ENCODE results near the gene CD52. TPM values are rescaled to one million over a fixed set of nuclear protein-coding genes. Genes with fewer than 3 reads are reported as not detected.

Gene CD52
- total RNA-seq, 1 experiment from 2014 or later, result 1.6 TPM

DNA sequence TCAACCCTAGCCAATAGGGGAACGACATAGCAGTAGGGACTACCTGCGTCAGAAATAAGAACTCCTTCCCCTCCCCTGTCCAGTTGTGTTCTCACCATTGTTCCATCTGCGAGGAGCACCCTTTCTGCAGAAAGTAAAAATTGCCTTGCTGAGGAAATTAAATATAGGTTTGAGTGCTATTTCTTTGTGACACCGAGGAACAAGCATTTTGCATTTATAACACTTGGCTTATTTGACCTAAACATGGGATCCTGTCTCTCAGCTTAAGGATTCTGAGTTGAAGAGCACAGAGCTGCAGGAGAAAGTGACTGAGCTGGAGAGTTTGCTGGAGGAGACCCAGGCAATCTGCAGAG lies 48.6 kb upstream of the CD52 start:
- intact Hi-C loops (cut with micrococcal nuclease; ENCODE audit: unreplicated experiment), result no loop called here
- no peaks in the 10 kb centered on the region for H3K4me1 ChIP-seq (ENCODE audit: control insufficient read depth, insufficient read depth, low read length)
- H3K27me3 ChIP-seq (ENCODE audit: control insufficient read depth, insufficient read depth, low read length), result no peaks in the 10 kb centered on the region
- no peak overlapping the region for H3K27ac ChIP-seq (ENCODE audit: low read length)
- CTCF ChIA-PET, result interaction anchor here (0.6 kb wide), 1 partner anchor 148 kb away, joined by 6 read pairs; no protein-coding TSS in a partner anchor
- BruUV-seq (replicated peaks), result no TSS peak
- DNase-seq (ENCODE audit: low read depth, low spot score) (no peak), ATAC-seq (no peak)
- peaks cover 7% of the 10 kb centered on the region; the same call in 1 of the 2 replicates for H3K9me3 ChIP-seq (ENCODE audit: control insufficient read depth, insufficient read depth, low read depth, low read length)
- H3K4me3 ChIP-seq (ENCODE audit: low read depth in 2 of 2, low read length in 2 of 2), result no peak overlapping the region
- TF ChIP-seq, protein P1, sequence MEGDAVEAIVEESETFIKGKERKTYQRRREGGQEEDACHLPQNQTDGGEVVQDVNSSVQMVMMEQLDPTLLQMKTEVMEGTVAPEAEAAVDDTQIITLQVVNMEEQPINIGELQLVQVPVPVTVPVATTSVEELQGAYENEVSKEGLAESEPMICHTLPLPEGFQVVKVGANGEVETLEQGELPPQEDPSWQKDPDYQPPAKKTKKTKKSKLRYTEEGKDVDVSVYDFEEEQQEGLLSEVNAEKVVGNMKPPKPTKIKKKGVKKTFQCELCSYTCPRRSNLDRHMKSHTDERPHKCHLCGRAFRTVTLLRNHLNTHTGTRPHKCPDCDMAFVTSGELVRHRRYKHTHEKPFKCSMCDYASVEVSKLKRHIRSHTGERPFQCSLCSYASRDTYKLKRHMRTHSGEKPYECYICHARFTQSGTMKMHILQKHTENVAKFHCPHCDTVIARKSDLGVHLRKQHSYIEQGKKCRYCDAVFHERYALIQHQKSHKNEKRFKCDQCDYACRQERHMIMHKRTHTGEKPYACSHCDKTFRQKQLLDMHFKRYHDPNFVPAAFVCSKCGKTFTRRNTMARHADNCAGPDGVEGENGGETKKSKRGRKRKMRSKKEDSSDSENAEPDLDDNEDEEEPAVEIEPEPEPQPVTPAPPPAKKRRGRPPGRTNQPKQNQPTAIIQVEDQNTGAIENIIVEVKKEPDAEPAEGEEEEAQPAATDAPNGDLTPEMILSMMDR (IDR thresholded peaks at IDR 0.05), result no peak
- TF ChIP-seq, protein P2, sequence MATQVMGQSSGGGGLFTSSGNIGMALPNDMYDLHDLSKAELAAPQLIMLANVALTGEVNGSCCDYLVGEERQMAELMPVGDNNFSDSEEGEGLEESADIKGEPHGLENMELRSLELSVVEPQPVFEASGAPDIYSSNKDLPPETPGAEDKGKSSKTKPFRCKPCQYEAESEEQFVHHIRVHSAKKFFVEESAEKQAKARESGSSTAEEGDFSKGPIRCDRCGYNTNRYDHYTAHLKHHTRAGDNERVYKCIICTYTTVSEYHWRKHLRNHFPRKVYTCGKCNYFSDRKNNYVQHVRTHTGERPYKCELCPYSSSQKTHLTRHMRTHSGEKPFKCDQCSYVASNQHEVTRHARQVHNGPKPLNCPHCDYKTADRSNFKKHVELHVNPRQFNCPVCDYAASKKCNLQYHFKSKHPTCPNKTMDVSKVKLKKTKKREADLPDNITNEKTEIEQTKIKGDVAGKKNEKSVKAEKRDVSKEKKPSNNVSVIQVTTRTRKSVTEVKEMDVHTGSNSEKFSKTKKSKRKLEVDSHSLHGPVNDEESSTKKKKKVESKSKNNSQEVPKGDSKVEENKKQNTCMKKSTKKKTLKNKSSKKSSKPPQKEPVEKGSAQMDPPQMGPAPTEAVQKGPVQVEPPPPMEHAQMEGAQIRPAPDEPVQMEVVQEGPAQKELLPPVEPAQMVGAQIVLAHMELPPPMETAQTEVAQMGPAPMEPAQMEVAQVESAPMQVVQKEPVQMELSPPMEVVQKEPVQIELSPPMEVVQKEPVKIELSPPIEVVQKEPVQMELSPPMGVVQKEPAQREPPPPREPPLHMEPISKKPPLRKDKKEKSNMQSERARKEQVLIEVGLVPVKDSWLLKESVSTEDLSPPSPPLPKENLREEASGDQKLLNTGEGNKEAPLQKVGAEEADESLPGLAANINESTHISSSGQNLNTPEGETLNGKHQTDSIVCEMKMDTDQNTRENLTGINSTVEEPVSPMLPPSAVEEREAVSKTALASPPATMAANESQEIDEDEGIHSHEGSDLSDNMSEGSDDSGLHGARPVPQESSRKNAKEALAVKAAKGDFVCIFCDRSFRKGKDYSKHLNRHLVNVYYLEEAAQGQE (IDR thresholded peaks at IDR 0.05; ENCODE audit: insufficient read depth in 1 of 2, low read depth in 2 of 2, low read length in 1 of 2), result no peak
- TF ChIP-seq TCF7L2 (IDR thresholded peaks at IDR 0.05; ENCODE audit: low read depth, low read length), result no peak
- TF ChIP-seq SIN3A (IDR thresholded peaks at IDR 0.05; ENCODE audit: borderline replicate concordance, insufficient read depth, low read depth, low read length), result no peak
- no peak for TF ChIP-seq POLR2AphosphoS5 (IDR thresholded peaks at IDR 0.05; ENCODE audit: low read depth, low read length)
- POLR2A ChIA-PET, result no interaction called here
- in situ Hi-C loops (cut with HindIII; ENCODE audit: low pct_unique_long_range_greater_than_20kb, low sequenced_read_pairs), result no loop called here
- peaks cover 24% of the 10 kb centered on the region; the same call in 1 of the 2 replicates for H3K36me3 ChIP-seq (ENCODE audit: control insufficient read depth, insufficient read depth, low read length)

DNA sequence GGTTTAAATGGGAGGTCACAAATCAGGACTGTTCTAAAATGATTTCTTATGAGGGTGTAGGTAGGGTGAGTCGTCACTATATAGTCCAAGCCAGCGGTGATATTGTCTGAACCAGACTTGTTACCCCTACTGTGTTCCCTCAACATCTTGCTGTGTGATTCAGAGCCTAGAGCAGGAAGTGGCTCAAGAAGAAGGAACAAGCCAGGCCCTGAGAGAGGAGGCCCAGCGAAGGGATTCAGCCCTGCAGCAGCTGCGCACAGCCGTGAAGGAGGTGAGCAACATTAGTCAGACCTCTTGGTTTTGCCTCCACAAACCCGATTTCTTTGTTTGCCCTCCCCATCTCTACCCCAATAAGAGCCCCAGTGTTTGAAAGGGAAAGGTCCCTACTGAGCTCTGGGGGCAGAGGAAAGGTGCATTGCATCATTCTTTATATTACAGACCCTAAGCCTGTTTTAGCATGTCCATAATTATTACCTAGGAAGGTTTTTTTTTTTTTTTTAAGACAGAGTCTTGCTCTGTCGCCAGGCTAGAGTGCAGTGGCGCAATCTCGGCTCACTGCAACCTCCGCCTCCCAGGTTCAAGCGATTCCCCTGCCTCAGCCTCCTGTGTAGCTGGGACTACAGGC lies 42.8 kb upstream of the CD52 start:
- CTCF ChIA-PET, result interaction anchor here (0.7 kb wide), 2 partner anchors 22 to 43 kb away, joined by 3 to 5 read pairs; no protein-coding TSS in a partner anchor
- no peak for ATAC-seq
- intact Hi-C loops (cut with micrococcal nuclease; ENCODE audit: unreplicated experiment) (no loop called here), in situ Hi-C loops (cut with HindIII; ENCODE audit: low pct_unique_long_range_greater_than_20kb, low sequenced_read_pairs) (no loop called here)
- BruUV-seq (replicated peaks), result no TSS peak
- POLR2A ChIA-PET, result no interaction called here
- Histone ChIP-seq H3K9me3 (ENCODE audit: control insufficient read depth, insufficient read depth, low read depth, low read length) (no peaks in the 10 kb centered on the region), H3K36me3 (ENCODE audit: control insufficient read depth, insufficient read depth, low read length) (peaks cover 19% of the 10 kb centered on the region), H3K4me1 (ENCODE audit: control insufficient read depth, insufficient read depth, low read length) (peaks cover 41% of the 10 kb centered on the region), H3K27ac (ENCODE audit: low read length) (no peak overlapping the region; the same call in 1 of the 2 replicates), H3K4me3 (ENCODE audit: low read depth in 2 of 2, low read length in 2 of 2) (no peak overlapping the region), H3K27me3 (ENCODE audit: control insufficient read depth, insufficient read depth, low read length) (no peaks in the 10 kb centered on the region)
- TF ChIP-seq TCF7L2 (IDR thresholded peaks at IDR 0.05; ENCODE audit: low read depth, low read length) (no peak), POLR2AphosphoS5 (IDR thresholded peaks at IDR 0.05; ENCODE audit: low read depth, low read length) (no peak), SIN3A (IDR thresholded peaks at IDR 0.05; ENCODE audit: borderline replicate concordance, insufficient read depth, low read depth, low read length) (no peak)
- TF ChIP-seq, protein P1 (IDR thresholded peaks at IDR 0.05), result no peak
- TF ChIP-seq, protein P2 (IDR thresholded peaks at IDR 0.05; ENCODE audit: insufficient read depth in 1 of 2, low read depth in 2 of 2, low read length in 1 of 2), result no peak
- DNase-seq (ENCODE audit: low read depth, low spot score), result no peak

Measured in Panc1 (cell line).